Neuronal stem cell (in vitro differentiated cells): ENCODE results near the gene MIB2.

Source experiments
- DNase-seq: peaks from one replicate; pipeline ENCODE4 v3.0.0-alpha.2; 2013; ENCODE audit warnings: low spot score
- H2AFZ ChIP-seq: one replicate; pipeline ENCODE4 v1.6.1; 2013; ENCODE audit warnings: mild to moderate bottlenecking, low read length, inconsistent platforms
- H2AK5ac ChIP-seq: 2 replicates; pipeline ENCODE4 v1.6.1; 2013; ENCODE audit warnings: low read depth, mild to moderate bottlenecking, inconsistent platforms, low read length, moderate library complexity, mixed read lengths
- H2BK120ac ChIP-seq: 2 replicates; pipeline ENCODE4 v1.6.1; 2013; ENCODE audit warnings: low read depth, mild to moderate bottlenecking, inconsistent platforms, low read length, moderate library complexity, mixed read lengths
- H2BK12ac ChIP-seq: one replicate; pipeline ENCODE4 v1.6.1; 2013; ENCODE audit warnings: low read length, inconsistent platforms
- H2BK15ac ChIP-seq: 2 replicates; pipeline ENCODE4 v1.6.1; 2013; ENCODE audit warnings: mild to moderate bottlenecking, low read length, inconsistent platforms, mixed read lengths
- H2BK5ac ChIP-seq: one replicate; pipeline ENCODE4 v1.6.1; 2013; ENCODE audit warnings: inconsistent platforms, mild to moderate bottlenecking, low read length, moderate library complexity
- H3K14ac ChIP-seq: one replicate; pipeline ENCODE4 v1.6.1; 2013; ENCODE audit warnings: low read length, inconsistent platforms
- H3K18ac ChIP-seq: 2 replicates; pipeline ENCODE4 v1.6.1; 2013; ENCODE audit warnings: low read length, inconsistent platforms
- H3K23ac ChIP-seq: 2 replicates; pipeline ENCODE4 v1.6.1; 2013; ENCODE audit warnings: low read depth, mild to moderate bottlenecking, mixed read lengths, low read length, inconsistent platforms; ENCODE audit not compliant: poor library complexity
- H3K27ac ChIP-seq: replicated peaks from 3 replicates; pipeline ENCODE4 v1.5.1; 2013; ENCODE audit warnings: low read length, inconsistent platforms
- H3K27me3 ChIP-seq, 3 experiments: 2 replicates each; pipeline ENCODE4 v1.6.1; 2013; ENCODE audit warnings: low read length in 3 of 3, mild to moderate bottlenecking in 2 of 3, inconsistent platforms in 1 of 3, low read depth in 1 of 3, mixed read lengths in 1 of 3, moderate library complexity in 1 of 3; ENCODE audit not compliant: control insufficient read depth in 3 of 3, insufficient read depth in 3 of 3
- H3K36me3 ChIP-seq, 2 donors: replicated peaks in 1 of 2; 2 replicates each; pipeline ENCODE4 v1.6.1; 2013; ENCODE audit warnings: low read length in 2 of 2; ENCODE audit not compliant: control insufficient read depth in 2 of 2, insufficient read depth in 2 of 2
- H3K4ac ChIP-seq: 2 replicates; pipeline ENCODE4 v1.6.1; 2013; ENCODE audit warnings: inconsistent platforms, mild to moderate bottlenecking, low read length, moderate library complexity
- H3K4me1 ChIP-seq, 2 donors: 1 replicate in 1 of 2; 2 replicates in 1 of 2; pipeline ENCODE4 v1.6.1; 2013; ENCODE audit warnings: low read length in 2 of 2, low read depth in 1 of 2; ENCODE audit not compliant: control insufficient read depth in 2 of 2, insufficient read depth in 1 of 2
- H3K4me2 ChIP-seq: one replicate; pipeline ENCODE4 v1.6.1; 2013; ENCODE audit warnings: mild to moderate bottlenecking, low read length, inconsistent platforms; ENCODE audit not compliant: insufficient read depth, poor library complexity, severe bottlenecking
- H3K4me3 ChIP-seq, 2 donors: 2 replicates each; pipeline ENCODE4 v1.5.1; 2013; ENCODE audit warnings: low read length in 2 of 2, mild to moderate bottlenecking in 2 of 2, inconsistent platforms in 1 of 2, moderate library complexity in 1 of 2
- H3K79me1 ChIP-seq: one replicate; pipeline ENCODE4 v1.6.1; 2013; ENCODE audit warnings: low read depth, mild to moderate bottlenecking, inconsistent platforms, low read length, moderate library complexity
- H3K9ac ChIP-seq: one replicate; pipeline ENCODE4 v1.6.1; 2013; ENCODE audit warnings: mild to moderate bottlenecking, low read depth, low read length, inconsistent platforms; ENCODE audit not compliant: poor library complexity
- H3K9me3 ChIP-seq, 2 donors: replicated peaks in 1 of 2; 2 replicates each; pipeline versions ENCODE3 to v1.6.1; 2013; ENCODE audit warnings: low read length in 2 of 2, mild to moderate bottlenecking in 2 of 2, inconsistent platforms in 1 of 2, low read depth in 1 of 2, mixed read lengths in 1 of 2, moderate library complexity in 1 of 2; ENCODE audit not compliant: control insufficient read depth in 2 of 2, insufficient read depth in 1 of 2
- H4K8ac ChIP-seq: one replicate; pipeline ENCODE4 v1.6.1; 2013; ENCODE audit warnings: low read depth, mild to moderate bottlenecking, inconsistent platforms, low read length, moderate library complexity
- H4K91ac ChIP-seq: one replicate; pipeline ENCODE4 v1.6.1; 2013; ENCODE audit warnings: low read length, low read depth, mild to moderate bottlenecking, inconsistent platforms; ENCODE audit not compliant: poor library complexity
- WGBS, 2 donors: extraction: QIAGEN DNeasy Blood & Tissue Kit; methylation state at CpG; one replicate each; pipeline ENCODE4 v1.1.7; 2013; ENCODE audit warnings: missing lambda C conversion rate in 2 of 2, mixed read lengths in 1 of 2; ENCODE audit not compliant: insufficient read length in 2 of 2, insufficient replicate concordance in 1 of 2; ENCODE audit errors: extremely low coverage in 2 of 2; 5-methylcytosine and 5-hydroxymethylcytosine counted together

The MIB2 gene

GRCh38 chr1:1622010-1622787 lies 6.9 kb downstream of the MIB2 start:
- Histone ChIP-seq H4K91ac (no peak overlapping the region), H3K18ac (no peak overlapping the region), H2AK5ac (no peak overlapping the region), H2BK12ac (no peak overlapping the region), H3K23ac (no peak overlapping the region), H2BK120ac (no peak overlapping the region), H3K4ac (no peak overlapping the region), H3K79me1 (peaks cover 10% of the 10 kb centered on the region), H2BK15ac (no peak overlapping the region), H3K27me3 (no peaks in the 10 kb centered on the region), H3K14ac (no peak overlapping the region), H3K36me3 (peaks cover 8 to 14% of the 10 kb centered on the region in 2 donors), H3K9me3 (no peaks in the 10 kb centered on the region), H3K9ac (no peak overlapping the region), H3K27ac (no peak overlapping the region), H3K4me3 (no peak overlapping the region), H2AFZ (no peak overlapping the region), H2BK5ac (no peak overlapping the region), H4K8ac (no peak overlapping the region), H3K4me2 (no peak overlapping the region), H3K4me1 (peaks cover 0 to under 1% of the 10 kb centered on the region in 2 donors)
- DNase-seq = no peak
- no CpG with 5 or more reads among the region's 21 CpGs for WGBS, 2 donors

- H3K9ac ChIP-seq = no peak overlapping the region
- H2BK15ac ChIP-seq = no peak overlapping the region
- H3K27me3 ChIP-seq = no peaks in the 10 kb centered on the region
- WGBS, 2 donors = no CpG with 5 or more reads among the region's 17 CpGs
- H4K8ac ChIP-seq = no peak overlapping the region
- peak overlapping the region; percentile 22 for H3K23ac ChIP-seq
- H2BK120ac ChIP-seq = no peak overlapping the region
- peaks cover 10% of the 10 kb centered on the region for H3K79me1 ChIP-seq
- H4K91ac ChIP-seq = no peak overlapping the region
- no peak overlapping the region for H2AFZ ChIP-seq
- H3K14ac ChIP-seq = no peak overlapping the region
- no peak overlapping the region for H2BK5ac ChIP-seq
- H2BK12ac ChIP-seq = no peak overlapping the region
- H3K4me3 ChIP-seq = no peak overlapping the region
- peaks cover 4 to 8% of the 10 kb centered on the region in 2 donors for H3K36me3 ChIP-seq
- H3K4ac ChIP-seq = no peak overlapping the region
- no peak overlapping the region for H3K27ac ChIP-seq
- no peak overlapping the region for H2AK5ac ChIP-seq
- no peaks in the 10 kb centered on the region for H3K9me3 ChIP-seq
- DNase-seq = no peak
- no peak overlapping the region for H3K4me2 ChIP-seq
- no peak overlapping the region for H3K18ac ChIP-seq
- H3K4me1 ChIP-seq = no peaks in the 10 kb centered on the region
These were observed 7.4 kb downstream of the MIB2 start for GRCh38 chr1:1622788-1623094.

GRCh38 chr1:1623181-1623630 lies 7.9 kb downstream of the MIB2 start:
- Histone ChIP-seq H3K79me1 (peaks cover 6% of the 10 kb centered on the region), H3K27ac (no peak overlapping the region), H3K23ac (peak overlapping the region; percentile 1), H3K36me3 (peaks cover 0 to 4% of the 10 kb centered on the region in 2 donors), H3K9me3 (no peaks in the 10 kb centered on the region), H2BK120ac (no peak overlapping the region), H2AFZ (no peak overlapping the region), H2BK5ac (no peak overlapping the region), H3K27me3 (no peaks in the 10 kb centered on the region), H3K18ac (no peak overlapping the region), H3K9ac (no peak overlapping the region), H3K4me1 (no peaks in the 10 kb centered on the region), H3K4me3 (no peak overlapping the region), H3K4me2 (no peak overlapping the region), H2AK5ac (no peak overlapping the region), H2BK15ac (no peak overlapping the region), H4K8ac (no peak overlapping the region), H3K14ac (no peak overlapping the region), H4K91ac (no peak overlapping the region), H3K4ac (peak overlapping the region; percentile 23), H2BK12ac (no peak overlapping the region)
- WGBS, 2 donors = no CpG with 5 or more reads among the region's 33 CpGs
- DNase-seq = no peak

- Histone ChIP-seq H2BK120ac (no peak overlapping the region), H2BK12ac (no peak overlapping the region), H4K8ac (no peak overlapping the region), H3K14ac (no peak overlapping the region), H3K27me3 (peaks cover 0 to 5% (median 0%) of the 10 kb centered on the region in 3 experiments), H2AFZ (no peak overlapping the region), H2BK15ac (no peak overlapping the region), H3K4me3 (no peak overlapping the region), H3K23ac (peak overlapping the region; percentile 1), H3K4me2 (no peak overlapping the region), H3K4ac (peak overlapping the region; percentile 23), H3K36me3 (peaks cover 0 to 4% of the 10 kb centered on the region in 2 donors), H3K18ac (no peak overlapping the region), H4K91ac (no peak overlapping the region), H2BK5ac (no peak overlapping the region), H3K9me3 (no peaks in the 10 kb centered on the region), H3K27ac (no peak overlapping the region), H3K9ac (no peak overlapping the region), H3K4me1 (no peaks in the 10 kb centered on the region), H3K79me1 (peaks cover 3% of the 10 kb centered on the region), H2AK5ac (no peak overlapping the region)
- no peak for DNase-seq
- no CpG with 5 or more reads among the region's 51 CpGs for WGBS, 2 donors
These were observed 8.5 kb downstream of the MIB2 start for GRCh38 chr1:1623631-1624442.
